Measurements from ENCODE around the gene FAM110D.

The FAM110D gene

DNA sequence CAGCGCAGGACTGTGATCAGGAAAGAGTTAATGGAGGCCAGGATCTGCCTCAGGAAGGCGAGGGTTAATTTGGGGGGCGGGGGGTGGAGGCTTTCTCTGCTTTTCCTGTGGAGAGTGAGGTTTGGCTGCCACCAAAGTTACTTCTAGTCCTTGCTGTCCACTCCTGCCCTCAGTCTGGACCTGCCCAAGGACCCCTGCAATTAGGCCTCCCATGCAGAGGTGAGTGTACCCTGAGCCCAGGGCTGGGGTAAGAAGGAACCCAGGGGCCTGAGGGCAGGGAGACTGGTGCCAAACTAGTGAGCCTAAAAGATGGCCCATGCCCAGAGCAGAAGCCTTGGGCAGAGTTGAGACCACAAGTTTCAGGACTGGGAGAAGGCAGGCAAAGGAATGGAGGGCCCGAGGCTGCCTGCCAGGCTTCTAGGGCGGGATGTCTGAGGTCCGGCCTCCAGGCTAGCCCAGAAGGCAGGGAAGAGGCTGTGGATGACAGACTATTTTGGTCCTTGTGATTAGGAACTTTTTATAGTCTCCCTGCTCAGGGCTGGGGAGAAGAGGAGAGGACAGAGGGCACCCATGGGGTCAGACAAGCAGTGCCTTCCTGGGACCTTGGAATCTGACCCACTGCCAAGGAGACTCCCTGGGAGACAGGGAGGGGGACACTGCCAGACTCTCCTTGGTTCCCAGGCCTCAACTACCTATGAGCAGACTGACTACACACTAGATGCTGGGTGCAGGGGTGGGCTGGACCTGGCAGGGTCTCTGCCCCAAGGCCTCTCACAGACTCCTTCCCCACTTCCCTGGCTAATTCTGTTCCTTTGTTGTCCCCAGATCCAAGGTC, at the start of gene FAM110D:
FAM110D (plus strand) TSS at position 172 of the 835 bp plus-strand sequence. CDS start 2,213 bp downstream, outside the sequence.
- DNase-seq: no peak

DNA sequence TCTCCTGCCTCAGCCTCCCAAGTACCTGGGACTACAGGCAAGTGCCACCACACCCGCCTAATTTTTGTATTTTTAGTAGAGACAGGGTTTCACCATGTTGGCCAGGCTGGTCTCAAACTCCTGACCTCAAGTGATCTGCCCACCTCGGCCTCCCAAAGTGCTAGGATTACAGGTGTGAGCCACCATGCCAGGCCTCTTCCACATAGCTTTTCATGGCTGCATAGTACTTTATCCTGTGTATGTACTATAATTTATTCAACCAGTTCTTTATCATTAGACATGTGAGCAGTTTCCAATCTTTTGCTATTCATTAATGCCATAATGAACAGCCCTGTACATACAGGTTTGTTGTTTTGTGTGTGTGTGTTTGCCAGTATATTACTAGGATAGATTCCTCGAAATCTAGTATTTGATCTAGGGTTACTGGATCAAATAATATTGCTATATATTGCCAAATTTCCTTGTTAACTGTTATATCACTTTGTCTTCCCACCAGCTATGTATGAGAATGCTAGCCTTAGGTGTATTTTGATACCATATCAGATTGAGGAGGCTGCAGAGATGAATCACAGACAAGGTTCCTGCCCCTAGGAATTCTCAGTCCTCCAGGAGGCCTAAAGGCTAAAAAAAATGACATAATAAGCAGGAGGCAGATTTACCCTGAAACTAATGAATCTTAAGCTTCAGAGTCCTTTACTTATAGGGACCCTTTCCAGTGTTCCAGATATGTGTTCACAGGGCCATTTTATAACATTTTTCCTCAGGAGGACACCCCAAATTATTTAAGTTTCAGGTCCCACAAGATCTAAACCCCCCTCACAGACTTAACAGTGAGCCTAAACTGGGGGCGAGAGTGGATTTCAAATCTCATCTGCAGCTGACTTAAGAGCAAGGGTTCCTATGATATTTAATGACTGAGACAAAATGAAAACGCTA, 49.4 kb upstream of the FAM110D start:
- DNase-seq: no peak

DNA sequence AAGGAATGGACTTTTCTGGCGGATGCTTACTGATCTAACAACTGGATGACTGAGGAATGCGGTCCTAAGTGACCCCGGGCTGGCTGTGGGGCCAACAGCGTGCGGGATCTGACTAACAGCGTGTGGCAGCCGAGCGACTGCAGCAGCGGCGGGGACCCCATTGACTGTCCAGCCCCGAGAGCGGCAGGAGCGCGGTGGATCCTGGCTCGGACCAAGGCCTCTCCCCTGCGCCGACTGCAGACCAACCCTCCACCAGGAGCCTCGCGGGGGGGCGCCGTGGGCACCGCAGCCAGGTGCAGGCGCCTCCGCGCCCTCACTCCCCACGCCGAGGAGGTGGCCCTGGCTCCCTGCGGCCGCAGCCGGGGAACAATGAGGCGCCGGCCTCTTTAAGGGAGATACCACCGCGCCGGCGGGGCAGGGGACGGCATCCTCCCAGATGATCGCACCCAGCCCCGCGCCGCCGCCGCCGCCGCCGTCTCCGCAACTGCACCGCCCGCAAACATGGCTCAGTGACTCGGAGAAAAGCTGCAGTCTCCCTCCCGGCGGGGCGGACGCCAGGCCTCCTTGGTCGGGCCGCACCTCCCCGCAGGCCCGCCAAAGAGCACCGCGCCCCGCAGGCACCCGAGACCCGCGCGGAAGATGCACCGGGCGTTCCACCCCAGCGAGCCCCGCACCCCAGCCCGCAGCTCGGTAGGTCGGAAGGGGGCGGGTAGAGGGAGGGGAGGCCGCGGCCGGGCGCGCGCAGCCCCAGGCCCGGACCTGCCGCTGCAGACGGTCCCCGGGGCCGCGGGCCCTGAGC, 47.9 kb upstream of the FAM110D start:
- DNase-seq: peak; percentile 68

DNA sequence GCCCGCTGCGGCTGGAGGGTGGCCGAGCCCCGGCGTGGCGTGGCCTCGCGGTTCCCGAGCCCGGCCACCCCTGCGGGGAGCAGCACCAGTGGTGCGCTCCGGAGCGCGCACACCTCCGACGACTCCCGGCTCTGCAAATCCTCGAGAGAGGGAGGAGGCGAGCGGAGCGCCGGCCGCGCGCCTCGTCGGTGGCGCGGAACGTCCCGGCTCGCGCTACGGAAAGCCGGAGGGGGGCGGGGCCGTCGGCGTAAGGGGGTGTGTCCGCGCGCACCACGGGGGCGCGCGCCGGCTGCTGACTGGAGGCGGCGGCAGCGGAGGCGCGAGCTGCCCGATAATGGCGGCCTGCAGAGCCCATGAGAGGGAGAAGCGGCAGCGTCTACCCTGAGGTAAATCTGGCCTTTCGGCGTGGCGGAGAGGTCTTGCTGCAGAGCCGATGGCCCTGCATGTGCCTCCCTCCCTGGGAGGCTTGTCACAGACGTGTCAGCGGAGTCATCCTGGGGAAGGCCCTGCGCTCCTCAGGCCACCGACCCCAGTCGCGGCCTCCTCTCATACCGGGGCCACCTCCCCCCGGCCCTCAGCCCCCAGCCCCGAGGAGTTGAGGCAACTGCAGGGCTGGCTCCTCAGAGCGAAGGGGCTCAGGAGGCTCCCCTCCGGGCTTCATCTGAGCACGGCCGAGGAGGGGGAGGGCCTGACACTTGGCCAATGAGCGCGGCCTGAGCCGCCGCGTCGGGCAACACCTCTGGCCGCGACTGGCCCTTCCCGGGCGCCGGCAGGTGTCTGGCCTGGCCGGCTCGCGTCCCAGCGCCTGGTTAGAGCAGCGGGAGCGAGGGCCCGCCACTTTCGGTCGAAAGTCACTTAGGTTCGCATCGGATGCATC, 47.1 kb upstream of the FAM110D start, which contains the start of gene PDIK1L:
PDIK1L (plus strand) TSS at position 295 of the 877 bp plus-strand sequence. CDS start 2,485 bp downstream, outside the sequence.
- DNase-seq: peak; percentile 78

DNA sequence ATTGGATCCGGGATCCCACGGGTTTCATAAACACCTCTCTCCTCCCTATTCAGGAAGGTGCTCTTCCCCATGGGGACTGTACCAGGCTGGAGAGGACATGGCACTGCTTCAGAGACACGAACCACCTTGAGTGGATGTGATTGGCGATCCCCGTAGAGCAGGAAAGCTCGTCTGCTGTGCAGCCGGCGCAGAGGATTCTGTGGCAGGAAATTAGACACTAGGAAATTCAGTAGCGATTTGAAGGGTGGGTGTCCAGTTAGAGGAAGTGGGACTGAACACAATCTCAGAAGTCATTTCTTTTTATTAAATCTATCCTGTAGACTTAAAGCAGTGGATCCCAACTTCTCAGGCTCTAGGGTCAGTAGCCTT, 46.5 kb upstream of the FAM110D start:
- peak; percentile 63 for DNase-seq

DNA sequence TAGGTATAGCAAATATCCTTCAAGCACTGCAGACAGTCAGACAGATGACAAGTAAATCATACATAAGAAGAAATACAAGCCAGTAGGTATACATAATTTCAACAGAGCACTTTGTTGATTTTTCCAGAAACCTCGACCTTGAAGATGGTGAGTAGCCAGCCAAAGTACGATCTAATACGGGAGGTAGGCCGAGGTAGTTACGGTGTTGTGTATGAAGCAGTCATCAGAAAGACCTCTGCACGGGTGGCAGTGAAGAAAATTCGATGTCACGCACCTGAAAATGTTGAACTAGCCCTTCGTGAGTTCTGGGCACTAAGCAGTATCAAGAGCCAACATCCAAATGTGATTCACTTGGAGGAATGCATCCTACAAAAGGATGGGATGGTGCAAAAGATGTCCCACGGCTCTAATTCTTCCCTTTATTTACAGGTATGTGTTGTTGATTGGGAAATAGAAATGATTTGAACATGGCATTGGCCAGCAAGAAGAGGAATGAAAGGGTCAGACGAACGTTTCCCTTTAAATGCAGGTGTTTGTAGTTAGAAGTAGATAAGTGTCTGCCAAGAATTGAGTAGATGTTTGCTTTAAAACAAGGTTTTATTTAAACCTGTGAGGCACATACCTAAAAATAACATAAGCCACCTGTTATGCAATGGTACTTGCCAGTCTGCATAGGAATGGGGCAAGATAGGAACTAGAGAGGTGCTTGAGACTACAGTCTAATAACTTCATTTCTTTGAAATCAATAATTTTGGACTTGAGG, 44.5 kb upstream of the FAM110D start:
- no peak for DNase-seq

DNA sequence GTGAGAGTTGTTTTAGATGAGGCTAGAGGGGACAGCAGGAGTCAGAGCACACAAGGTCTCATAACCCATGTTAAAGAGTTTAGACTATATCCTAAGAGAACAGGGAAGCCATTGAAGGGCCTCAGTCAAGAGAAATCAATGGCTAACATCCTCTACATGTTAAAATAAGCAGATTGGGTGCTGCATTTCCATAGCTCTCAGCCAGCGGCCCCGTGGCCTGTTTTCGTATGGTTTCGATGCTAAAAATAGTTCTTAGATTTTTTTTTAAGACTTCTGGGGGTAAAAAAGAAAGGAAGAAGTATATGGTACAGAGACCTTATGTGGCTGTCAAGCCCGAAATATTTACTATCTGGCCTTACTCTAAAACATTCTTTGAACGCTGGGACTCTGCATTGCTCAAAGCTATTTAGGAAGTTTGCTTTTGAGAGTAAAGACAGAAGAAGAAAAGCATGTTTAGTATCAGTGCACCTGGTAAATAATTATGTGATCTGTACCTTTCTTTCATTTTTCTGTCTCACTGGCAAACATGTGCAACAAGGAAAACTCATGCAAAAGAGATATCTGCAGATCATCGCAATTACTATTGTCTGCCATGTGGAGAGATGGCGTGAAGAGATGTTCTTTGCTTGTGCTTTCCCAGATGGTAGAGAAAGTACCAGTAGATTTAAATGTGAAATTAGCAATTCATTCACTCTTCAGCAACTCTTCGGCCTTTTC, 38.8 kb upstream of the FAM110D start:
- DNase-seq: no peak

DNA sequence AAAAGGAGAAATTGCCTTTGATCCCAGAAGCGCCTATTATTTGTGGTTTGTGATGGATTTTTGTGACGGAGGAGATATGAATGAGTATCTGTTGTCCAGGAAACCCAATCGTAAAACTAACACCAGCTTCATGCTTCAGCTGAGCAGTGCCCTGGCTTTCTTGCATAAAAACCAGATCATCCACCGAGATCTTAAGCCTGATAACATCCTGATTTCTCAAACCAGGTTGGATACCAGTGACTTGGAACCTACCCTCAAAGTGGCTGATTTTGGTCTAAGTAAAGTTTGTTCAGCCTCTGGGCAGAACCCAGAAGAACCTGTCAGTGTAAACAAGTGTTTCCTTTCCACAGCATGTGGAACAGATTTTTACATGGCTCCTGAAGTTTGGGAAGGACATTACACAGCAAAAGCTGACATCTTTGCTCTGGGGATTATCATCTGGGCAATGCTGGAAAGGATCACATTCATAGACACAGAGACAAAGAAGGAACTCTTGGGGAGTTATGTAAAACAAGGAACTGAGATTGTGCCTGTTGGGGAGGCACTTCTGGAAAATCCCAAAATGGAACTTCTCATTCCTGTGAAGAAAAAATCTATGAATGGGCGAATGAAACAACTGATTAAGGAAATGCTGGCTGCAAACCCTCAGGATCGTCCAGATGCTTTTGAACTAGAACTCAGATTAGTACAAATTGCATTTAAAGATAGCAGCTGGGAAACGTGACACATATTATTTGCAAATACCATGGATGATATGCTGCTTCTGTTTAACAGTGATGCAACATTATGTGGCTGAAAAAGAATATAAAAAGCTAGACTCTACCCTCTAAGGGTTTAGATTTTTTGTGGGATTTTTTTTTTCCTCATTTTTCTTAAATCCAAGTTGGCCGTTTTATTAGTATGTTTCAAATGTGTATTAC, 36.8 kb upstream of the FAM110D start:
- peak; percentile 52 for DNase-seq

DNA sequence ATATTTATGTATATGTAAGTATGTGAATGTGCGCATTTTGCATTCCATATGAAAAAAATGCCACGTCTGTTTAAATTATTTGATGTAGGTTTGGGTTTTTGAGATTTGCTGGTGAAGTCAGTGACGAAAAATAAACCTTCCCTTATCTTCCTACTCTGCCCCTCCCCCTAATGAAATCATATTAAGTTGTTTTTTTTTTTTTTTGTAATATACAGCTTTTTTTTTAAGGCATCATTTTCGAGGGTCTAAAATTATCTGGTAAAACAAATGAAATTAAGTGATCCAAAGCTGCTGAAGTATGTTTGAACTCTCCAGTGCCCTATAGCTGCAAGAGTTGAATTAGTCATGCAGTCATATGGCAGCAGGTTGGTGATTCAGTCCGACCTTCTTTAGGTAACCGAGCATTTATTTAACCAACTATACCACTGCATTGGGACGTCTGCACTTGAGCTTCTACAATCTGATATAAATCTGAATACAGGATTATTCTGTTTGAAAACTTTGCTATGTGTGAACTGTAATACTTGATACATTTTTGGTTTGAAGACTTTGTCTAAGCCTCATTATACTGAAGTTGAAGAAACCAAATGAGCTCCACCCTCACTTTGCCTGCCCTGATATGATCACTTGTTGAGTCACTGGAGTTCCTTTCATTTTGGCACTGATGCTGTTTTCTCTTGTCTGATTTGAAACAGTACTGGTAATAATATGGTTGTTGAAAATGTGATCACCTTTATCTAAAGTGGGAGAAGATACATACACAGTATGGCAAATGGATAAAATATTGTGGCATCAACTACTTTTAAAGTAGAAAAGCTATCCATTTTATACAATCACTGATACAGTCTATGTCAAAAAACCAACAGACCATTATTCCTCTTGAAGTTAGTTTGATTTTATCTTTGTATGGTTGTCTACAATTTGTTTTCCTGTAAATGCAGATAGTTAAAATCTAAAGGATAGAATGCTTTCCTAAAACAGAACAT, 35.6 kb upstream of the FAM110D start:
- no peak for DNase-seq

DNA sequence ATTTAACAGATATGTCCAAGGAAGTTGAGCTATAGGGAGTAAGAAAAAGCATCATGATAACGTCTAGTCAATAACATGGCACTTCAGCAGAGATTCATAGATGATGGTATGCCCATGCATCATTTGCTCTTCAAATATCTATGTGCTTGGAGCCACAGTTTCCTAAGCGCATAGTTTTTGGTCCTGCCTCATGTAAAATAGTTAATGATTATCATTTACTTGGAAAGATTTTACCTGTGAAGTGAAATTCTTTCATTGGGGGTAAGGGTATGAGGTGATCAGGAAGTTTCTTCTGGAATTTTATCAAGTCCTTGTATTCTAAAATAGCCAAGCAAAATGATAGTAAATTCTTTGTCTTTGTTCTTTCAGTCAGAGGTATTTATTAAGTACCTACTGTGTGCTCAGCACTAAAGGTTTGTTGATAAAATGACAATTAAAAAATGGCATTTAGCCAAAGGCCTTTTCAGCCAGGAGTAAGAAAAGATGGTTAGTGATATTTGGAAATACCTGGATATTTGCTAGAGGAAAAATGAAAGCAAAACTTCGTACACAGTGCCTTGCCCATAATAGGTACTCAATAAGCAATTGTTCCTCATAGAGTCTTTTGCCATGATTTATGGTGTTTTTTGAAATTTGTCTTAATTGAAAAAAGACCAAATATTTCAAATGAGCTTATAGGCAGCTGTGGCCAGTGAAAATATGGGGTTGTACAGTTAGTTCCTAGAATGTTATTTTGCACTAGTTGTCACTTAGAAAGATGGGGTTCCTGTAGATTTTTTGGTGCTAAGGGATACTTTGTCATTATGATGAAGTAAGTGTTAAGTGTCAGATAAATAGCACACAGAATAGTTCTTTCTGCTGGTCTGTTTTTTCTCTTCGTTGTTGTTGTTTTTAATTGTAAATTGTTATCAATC, 34.2 kb upstream of the FAM110D start:
- no peak for DNase-seq

DNA sequence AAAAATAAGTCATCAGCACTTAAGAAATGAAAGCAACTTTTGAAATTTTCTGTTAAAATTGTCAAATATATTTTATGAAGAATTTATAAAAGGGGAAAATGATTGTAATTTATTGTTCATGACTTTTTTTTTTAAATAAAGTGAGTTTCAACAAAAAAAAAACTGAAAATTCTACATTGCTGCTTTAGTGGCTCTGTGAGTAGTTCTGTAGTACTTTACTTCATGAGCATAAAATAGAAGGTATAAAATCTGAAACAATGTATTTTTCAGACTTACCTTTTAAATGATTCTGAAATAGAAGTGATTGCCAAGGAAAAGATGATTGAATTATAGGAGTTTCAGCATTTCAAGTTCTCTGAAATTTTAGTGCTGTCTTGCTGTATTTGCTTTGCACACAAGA, 33.5 kb upstream of the FAM110D start:
- no peak for DNase-seq

DNA sequence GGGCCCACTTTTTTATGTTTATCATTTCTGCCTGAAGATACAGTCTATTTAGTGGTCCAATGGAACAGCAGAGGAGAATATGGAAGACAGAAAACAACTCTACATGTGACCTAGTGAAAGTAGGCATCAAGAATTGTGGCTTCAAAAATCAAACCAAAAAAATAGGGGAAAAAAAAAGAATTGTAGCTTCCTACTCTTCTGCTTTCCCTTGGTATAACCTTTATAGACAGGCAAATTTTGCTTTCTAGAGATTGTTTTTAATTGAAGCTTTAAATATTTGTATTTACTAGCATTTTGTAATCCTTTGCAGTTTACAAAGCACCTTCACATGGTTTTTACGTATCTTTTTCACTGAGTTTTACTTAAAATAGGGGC, 32.9 kb upstream of the FAM110D start:
- no peak for DNase-seq

DNA sequence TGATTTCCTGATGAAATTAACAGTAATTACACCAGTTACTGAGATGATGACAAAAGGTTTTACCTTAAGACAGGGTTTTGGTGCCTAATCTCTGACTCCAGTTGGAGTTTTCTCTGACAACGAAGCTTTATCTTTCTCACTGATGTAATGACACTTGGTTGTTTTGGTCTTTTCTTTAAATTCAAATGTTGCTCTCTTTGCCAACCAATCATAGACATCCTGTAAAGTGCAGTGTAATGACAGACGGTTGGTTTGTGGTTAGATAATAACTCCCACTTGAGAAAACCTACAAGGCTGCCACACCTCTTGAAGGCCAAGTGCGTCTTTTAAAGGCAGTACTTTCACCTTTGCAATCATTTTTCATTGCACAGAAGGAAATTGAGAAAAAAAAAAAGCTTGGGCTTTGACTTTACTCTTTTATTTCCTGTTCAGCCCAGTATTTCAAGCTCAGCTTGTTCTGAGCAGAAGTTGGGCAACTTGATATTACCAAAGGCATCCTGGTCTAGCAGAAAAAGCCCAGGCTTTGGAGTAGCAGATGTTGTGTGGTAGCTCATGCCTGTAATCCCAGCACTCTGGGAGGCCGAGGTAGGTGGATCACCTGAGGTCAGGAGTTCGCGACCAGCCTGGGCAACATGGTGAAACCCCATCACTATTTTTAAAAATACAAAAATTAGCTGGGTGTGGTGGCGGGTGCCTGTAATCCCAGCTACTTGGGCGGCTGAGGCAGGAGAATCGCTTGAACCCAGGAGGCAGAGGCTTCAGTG, 32.4 kb upstream of the FAM110D start:
- DNase-seq: peak; percentile 98

DNA sequence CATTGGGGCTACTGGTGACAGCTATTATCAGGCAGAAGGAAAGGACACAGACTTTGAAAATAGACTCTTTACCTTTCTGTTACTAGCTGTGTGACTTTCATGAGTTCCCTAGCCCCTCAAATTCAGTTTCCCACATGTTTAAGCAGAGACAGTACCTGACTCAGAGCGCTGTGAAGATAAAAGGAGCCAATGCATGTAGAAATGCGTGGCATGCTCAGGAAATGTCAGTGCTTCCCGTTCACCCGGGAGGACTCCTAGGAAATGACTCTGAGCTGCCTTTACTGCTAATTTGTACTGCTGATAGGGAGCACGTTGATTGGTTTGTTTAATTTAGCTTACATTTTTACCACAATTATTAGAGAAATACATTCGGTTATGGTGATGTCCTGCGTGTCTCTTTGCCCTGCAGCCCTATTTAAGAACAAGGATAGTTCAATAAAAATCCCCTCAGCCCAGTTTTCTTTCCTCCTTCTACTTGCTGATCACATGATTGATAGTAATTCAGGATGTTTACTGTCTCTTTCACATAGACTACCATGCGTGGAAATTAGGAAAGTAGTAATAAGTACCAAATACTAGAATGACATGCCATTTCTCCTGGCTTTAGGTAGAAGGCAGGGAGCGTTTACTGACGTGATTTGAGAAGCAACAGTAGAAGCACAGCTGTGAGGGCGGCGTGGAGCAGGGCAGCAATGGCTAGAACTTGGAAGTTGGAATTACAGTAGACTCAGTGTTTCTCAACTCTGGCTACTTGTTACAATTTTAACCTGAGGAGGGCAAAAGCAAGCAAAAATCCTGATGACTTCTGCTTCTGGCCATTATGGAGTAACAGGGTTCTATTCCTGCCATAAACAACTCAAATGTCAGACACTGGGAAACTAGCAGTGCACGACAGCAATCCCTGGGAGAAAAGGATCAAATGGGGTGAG, 31.4 kb upstream of the FAM110D start:
- no peak for DNase-seq

DNA sequence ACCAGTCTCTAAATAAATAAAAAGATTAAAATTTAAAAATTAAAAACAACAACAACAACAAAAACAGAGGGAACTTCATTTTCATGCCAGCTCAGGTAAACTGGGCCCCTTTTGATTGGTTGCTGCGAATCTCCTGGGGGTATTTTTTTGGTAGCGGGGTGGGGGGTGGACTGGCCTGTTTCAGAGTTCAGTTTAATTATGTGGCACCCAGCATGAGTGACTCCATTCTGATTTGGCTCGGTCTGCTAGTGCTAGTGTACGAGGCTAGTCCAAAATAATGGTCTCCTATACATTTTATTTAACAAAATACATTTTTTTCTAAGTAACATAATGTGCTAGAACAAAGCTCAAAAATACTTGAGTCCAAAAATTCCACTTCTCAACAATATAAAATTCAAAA, 29.1 kb upstream of the FAM110D start:
- no peak for DNase-seq
